Ovary (tissue), 10 donors: ENCODE measurements around the gene LANCL3. TPM values are rescaled to one million over a fixed set of nuclear protein-coding genes. Genes with fewer than 3 reads are reported as not detected.
"Not testable (repeated sequence)": the region's sequence is repeated elsewhere in the genome, so short reads cannot be mapped to it uniquely, and the experiment has no call there.

Experiments used
- DNase-seq, 5 donors: peaks; one replicate each; pipeline ENCODE4 v3.0.0-alpha.2; 2019 to 2020
- H3K27ac ChIP-seq, 2 donors: fragments of 200-600 bp; one replicate each; pipeline versions ENCODE4 v1.5.1 to v1.8.0; 2019 to 2022
- H3K27me3 ChIP-seq: fragments of 200-600 bp; one replicate; pipeline ENCODE4 v1.8.0; 2022
- H3K36me3 ChIP-seq: fragments of 200-600 bp; sonication (generic); one replicate; pipeline ENCODE4 v1.5.1; 2019
- H3K4me1 ChIP-seq: one replicate; pipeline ENCODE4 v1.8.1; 2013; ENCODE audit warnings: mild to moderate bottlenecking, moderate library complexity; ENCODE audit not compliant: insufficient read depth
- H3K4me3 ChIP-seq: fragments of 200-600 bp; sonication (generic); one replicate; pipeline ENCODE4 v1.5.1; 2017
- H3K9me3 ChIP-seq, 2 donors: fragments of 200-600 bp in 1 of 2; sonication (generic) in 1 of 2; one replicate each; pipeline versions ENCODE4 v1.5.1 to v1.8.1; 2013 to 2019; ENCODE audit warnings: mild to moderate bottlenecking in 1 of 2, moderate library complexity in 1 of 2
- CTCF ChIP-seq, 3 donors: fragments of 450-650 bp in 2 of 3; fragments of 200-600 bp in 1 of 3; IDR thresholded peaks; one replicate each; pipeline versions ENCODE4 v1.5.1 to v1.8.0; 2016 to 2022; ENCODE audit warnings: antibody characterized with exemption in 3 of 3, mild to moderate bottlenecking in 1 of 3
- EP300 ChIP-seq: sonication (generic); formaldehyde crosslinking; IDR thresholded peaks from one replicate; pipeline ENCODE4 v1.6.1; 2017; ENCODE audit warnings: antibody characterized with exemption
- POLR2A ChIP-seq: fragments of 450-650 bp; IDR thresholded peaks from one replicate; pipeline ENCODE4 v1.6.1; 2017; ENCODE audit warnings: antibody characterized with exemption, mild to moderate bottlenecking, moderate library complexity
- WGBS, 3 donors: extraction: QIAGEN DNeasy Blood & Tissue Kit in 1 of 3; methylation state at CpG; one replicate each; pipeline versions ENCODE4 v1.1.5 to v1.1.7; 2013 to 2017; 5-methylcytosine and 5-hydroxymethylcytosine counted together
- intact Hi-C, 4 donors: fragments of 100-400 bp; cut with DNase I; formaldehyde crosslinking; loops; one replicate each; pipeline versions ENCODE4 v1.11.0 to v1.15.1; 2022 to 2023
- long read RNA-seq, 3 donors: library from polyadenylated mRNA in 2 of 3; unstranded in 2 of 3; transcript quantifications; one replicate each; pipeline ENCODE4 v2.0.0 and lab custom pipeline, GENCODE V29; 2021 to 2026
- polyA plus RNA-seq, 2 donors: library from polyadenylated mRNA; stranded (reverse); fragments of 200-250 nt in 1 of 2; fragments of 350-450 nt in 1 of 2; fragmentation: Illumina TruSeq in 1 of 2; extraction: RNeasy Lipid Tissue Mini Kit (QIAGEN cat#74804) in 1 of 2; gene quantifications; one replicate each; pipeline ENCODE4 v1.2.3, GENCODE V29; 2013 to 2014
- total RNA-seq, 7 donors: library from RNA; depleted of rRNA in 2 of 7; stranded (reverse); fragments of >200 nt in 2 of 7; fragmentation: NEBNext Ultra II Directional in 3 of 7; extraction: Animal tissue kit (Norgen Biotek cat#: 25700) in 3 of 7; gene quantifications; one replicate each; pipeline versions ENCODE4 v1.1.0 to v1.2.4, GENCODE V29; 2016 to 2023
- donor health status: DM: no; HTN: no; CAD: no; lungs with moderate emphysema.
- donor health status: DM: no; HTN: no; CAD: no.
- donor health status: Bipolar disorder and iron deficiency.
- donor health status: DM: yes; HTN: yes; CAD: no.
- donor health status: DM: no; HTN: no; CAD: no.
- donor health status: DM: yes; HTN: yes; CAD: no.

Gene LANCL3
- total RNA-seq (under 1 TPM in 6 of 7 donors, not detected in 1; under 0.01 to 0.10 (median 0.05) TPM), polyA plus RNA-seq (under 1 TPM; 0.04 to 0.05 TPM)
- long read RNA-seq, donor 1 = 0 reads
- long read RNA-seq, donor 2 = 0 reads
- long read RNA-seq, donor 3 = 0 reads

DNA sequence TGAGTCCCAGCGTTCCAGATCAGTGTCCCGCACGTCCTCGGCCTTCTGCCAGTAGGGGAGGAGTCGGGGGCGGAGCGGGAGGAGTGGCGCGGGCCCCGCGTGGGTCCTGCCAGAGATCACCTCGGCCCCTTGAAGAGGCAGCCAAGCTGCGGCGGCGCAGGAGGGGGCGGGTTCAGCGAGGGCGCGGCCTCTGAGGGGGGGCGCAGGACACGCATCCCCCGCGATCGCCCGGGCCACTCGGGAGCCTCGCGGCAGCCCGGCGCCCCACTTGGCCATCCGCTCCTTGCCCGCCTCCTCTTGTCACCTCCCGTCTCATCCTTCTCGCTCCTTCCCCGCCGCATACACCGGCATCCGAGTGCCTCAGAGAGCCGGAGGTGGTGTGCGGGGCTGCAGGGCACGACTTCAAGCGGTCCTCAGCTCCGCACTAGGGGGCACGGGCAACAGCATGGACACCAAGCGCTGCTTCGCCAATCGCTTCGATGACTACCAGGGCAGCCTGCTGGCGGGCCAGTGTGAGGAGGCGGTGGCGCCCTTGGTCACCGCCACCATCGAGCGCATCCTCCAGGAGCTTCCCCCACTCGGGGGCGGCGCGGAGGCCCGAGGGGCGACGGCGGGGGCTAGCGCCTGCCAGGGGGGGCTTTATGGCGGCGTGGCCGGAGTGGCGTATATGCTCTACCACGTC lies at the start of gene LANCL3:
TSS of gene LANCL3 (plus strand) at position 236 of the 682 bp plus-strand sequence. CDS start at position 446, 210 bp downstream.
- H3K36me3 ChIP-seq, H3K27me3 ChIP-seq, intact Hi-C loops, H3K27ac ChIP-seq, H3K4me3 ChIP-seq, H3K9me3 ChIP-seq, H3K4me1 ChIP-seq: not testable (repeated sequence)
- DNase-seq = peak in 1 of 5 donors; percentile 33
- 34 to 48% (median 38%) methylated on average over 55 to 68 of the region's 68 CpGs for WGBS, 3 donors

DNA sequence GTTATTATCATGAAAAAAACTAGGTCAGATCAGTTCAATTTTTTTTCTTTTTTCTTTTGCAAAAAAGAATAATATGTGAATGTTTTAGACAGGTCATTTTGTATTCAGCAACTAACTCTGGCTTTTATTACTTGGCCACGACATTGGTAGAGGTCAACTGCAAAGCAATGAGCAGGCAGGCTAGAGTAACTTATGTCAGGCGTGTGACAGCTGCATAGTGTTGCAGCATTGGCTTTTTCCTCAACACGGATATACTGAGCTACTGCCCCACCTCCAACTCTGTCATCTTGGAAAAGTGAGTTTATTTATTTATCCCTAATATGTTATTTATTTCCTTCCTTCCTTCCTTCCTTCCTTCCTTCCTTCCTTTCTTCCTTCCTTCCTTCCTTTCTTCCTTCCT lies 47.8 kb upstream of the LANCL3 start:
- H3K27ac ChIP-seq, DNase-seq, H3K36me3 ChIP-seq, H3K4me1 ChIP-seq, intact Hi-C loops, H3K27me3 ChIP-seq, H3K4me3 ChIP-seq, H3K9me3 ChIP-seq: not testable (repeated sequence)
- WGBS, 3 donors = 43 to 54% (median 52%) methylated on average over 3 of the region's 3 CpGs

DNA sequence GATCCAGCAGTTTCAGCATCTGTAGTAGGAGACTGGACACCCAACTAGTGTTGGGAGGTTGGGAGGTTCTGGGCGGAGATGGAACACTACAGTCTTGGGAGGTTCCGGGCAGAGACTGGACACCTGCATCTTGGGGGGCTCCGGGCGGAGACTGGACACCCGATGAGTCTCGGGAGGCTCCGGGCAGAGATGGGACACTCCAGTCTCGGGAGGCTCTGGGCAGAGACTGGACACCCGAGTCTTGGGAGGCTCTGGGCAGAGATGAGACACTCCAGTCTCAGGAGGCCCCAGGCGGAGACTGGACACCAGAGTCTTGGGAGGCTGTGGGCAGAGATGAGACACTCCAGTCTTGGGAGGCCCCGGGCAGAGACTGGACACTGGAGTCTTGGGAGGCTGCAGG lies 29.5 kb upstream of the LANCL3 start:
- no peak overlapping the region for H3K4me3 ChIP-seq
- no peaks in the 10 kb centered on the region for H3K9me3 ChIP-seq
- intact Hi-C loops = no loop called here
- WGBS, 3 donors = 83 to 90% (median 86%) methylated on average over 11 of the region's 11 CpGs
- no peaks in the 10 kb centered on the region for H3K4me1 ChIP-seq
- H3K27me3 ChIP-seq = no peaks in the 10 kb centered on the region
- no peaks in the 10 kb centered on the region for H3K36me3 ChIP-seq
- no peak for TF ChIP-seq POLR2A
- TF ChIP-seq CTCF (IDR thresholded peaks at IDR 0.05) = no peak
- no peak for TF ChIP-seq EP300
- no peak for DNase-seq
- no peak overlapping the region for H3K27ac ChIP-seq

DNA sequence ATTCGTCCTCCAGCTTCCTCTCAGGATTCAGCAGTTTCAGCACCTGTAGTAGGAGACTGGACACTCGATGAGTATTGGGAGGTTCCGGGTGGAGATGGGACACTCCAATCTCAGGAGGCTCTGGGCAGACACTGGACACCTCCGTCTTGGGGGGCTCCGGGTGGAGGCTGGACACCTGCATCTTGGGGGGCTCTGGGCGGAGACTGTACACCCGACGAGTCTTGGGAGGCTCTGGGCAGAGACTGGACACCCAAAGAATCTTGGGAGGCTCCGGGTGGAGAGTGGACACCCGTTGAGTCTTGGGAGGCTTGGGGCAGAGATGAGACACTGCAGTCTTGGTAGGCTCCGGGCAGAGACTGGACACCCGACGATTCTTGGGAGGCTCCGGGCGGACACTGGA lies 28.7 kb upstream of the LANCL3 start:
- Histone ChIP-seq H3K4me3 (no peak overlapping the region), H3K27me3 (no peaks in the 10 kb centered on the region), H3K4me1 (no peaks in the 10 kb centered on the region), H3K9me3 (no peaks in the 10 kb centered on the region), H3K27ac (no peak overlapping the region), H3K36me3 (no peaks in the 10 kb centered on the region)
- intact Hi-C loops = no loop called here
- no peak for DNase-seq
- WGBS, 3 donors = 85 to 95% (median 85%) methylated on average over 14 to 15 of the region's 15 CpGs
- no peak for TF ChIP-seq EP300
- TF ChIP-seq CTCF (IDR thresholded peaks at IDR 0.05) = no peak
- TF ChIP-seq POLR2A = no peak

GRCh38 chrX:37543324-37543723 lies 28.1 kb upstream of the LANCL3 start:
- 91 to 95% (median 93%) methylated on average over 22 to 23 of the region's 23 CpGs for WGBS, 3 donors
- Histone ChIP-seq H3K9me3 (no peaks in the 10 kb centered on the region), H3K4me1 (no peaks in the 10 kb centered on the region), H3K4me3 (no peak overlapping the region), H3K27me3 (no peaks in the 10 kb centered on the region), H3K36me3 (no peaks in the 10 kb centered on the region), H3K27ac (no peak overlapping the region)
- intact Hi-C loops = no loop called here
- DNase-seq = no peak
- no peak for TF ChIP-seq EP300
- TF ChIP-seq CTCF (IDR thresholded peaks at IDR 0.05) = no peak
- no peak for TF ChIP-seq POLR2A

DNA sequence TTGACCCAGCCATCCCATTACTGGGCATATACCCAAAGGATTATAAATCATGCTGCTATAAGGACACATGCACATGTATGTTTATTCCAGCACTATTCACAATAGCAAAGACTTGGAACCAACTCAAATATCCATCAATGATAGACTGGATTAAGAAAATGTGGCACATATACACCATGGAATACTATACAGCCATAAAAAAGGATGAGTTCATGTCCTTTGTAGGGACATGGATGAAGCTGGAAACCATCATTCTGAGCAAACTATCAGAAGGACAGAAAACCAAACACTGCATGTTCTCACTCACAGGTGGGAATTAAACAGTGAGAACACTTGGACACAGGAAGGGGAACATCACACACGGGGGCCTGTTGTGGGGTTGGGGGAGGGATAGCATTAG lies 26.9 kb upstream of the LANCL3 start:
- WGBS, 3 donors = 85 to 90% (median 86%) methylated on average over 1 of the region's 1 CpG
- H3K4me3 ChIP-seq, intact Hi-C loops, DNase-seq, H3K36me3 ChIP-seq, H3K27ac ChIP-seq, H3K9me3 ChIP-seq, H3K4me1 ChIP-seq, H3K27me3 ChIP-seq: not testable (repeated sequence)
